ENCODE measurements around the gene PPIL6.

The PPIL6 gene

DNA sequence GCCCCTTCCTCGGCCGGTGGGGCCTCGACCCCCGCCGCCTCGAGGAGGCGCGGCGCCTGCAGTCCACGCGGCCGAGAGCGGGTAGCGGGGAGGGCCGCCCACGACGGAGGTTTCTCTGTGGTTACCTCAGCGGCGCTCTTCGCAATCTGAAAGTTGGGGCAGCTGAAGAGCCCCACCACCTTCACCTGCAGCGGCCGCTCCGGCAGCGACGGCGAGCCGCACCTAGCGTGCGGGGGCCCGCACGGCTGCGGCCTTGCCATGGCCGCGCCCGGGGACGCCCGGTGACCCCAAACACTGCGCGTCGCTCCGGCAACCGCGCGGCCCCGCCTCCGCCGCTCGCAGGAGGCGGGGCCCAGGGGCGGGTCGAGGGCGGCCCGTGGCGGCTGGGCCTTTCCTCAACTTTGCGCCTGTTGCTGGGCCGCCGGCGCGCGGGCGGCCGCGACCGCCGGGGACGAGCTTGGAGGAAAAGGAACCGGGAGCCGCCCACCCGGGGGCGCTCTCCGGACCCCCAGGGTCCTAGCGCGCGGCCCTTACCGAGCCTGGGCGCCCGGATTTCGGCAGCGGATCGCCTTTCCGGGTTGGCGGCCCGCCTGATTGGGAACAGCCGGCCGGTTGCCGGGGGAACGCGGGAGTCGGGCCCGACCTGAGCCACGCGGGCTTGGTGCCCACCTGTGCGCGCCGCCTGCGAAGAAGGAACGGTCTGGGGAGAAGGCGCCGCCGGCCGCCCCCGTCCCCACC lies at the start of gene PPIL6, which contains the start of gene SMPD2:
PPIL6 (minus strand) TSS at position 298 of the 738 bp plus-strand sequence; CDS start at position 260, 38 bp downstream.
SMPD2 (plus strand) TSS at position 394 of the 738 bp plus-strand sequence. CDS start 398 bp downstream, outside the sequence.
- peak; percentile 87 for DNase-seq (ENCODE audit: low spot score)

DNA sequence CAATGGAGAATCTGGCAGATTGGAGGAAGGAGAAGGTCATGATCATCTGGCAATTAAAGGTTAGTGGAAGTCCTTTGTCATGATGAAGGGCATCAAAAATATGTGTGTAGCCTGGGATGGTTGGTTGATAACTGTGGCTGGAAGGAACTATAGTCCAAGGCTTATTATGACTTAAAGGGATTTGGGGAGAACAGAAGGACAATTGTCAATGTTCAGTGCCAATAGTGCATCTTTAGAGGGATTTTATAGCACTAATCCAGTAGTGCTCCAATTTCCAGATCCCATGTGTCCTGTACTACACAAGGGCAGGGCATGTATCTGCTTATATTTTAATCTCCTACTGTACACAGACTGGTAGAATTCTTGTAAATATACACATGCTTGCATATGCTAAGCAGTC lies 47.6 kb upstream of the PPIL6 start:
- no peak for DNase-seq (ENCODE audit: low spot score)

DNA sequence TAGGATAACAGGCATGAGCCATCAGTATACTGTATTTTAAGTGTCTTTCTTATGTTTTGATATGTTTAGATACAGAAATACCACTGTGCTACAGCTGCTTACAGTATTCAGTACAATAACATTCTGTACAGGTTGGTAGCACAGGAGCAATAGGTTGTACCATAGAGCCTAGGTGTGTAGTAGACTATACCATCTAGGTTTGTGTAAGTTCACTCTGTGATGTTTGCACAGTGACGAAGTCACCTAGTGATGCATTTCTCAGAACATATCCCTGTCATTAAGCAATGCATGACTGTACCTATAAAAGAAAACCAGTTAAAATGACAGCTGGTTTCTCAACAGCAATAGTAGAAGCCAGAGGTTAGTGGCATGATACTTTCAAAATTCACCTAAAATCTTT lies 45.6 kb upstream of the PPIL6 start:
- DNase-seq (ENCODE audit: low spot score), result no peak

DNA sequence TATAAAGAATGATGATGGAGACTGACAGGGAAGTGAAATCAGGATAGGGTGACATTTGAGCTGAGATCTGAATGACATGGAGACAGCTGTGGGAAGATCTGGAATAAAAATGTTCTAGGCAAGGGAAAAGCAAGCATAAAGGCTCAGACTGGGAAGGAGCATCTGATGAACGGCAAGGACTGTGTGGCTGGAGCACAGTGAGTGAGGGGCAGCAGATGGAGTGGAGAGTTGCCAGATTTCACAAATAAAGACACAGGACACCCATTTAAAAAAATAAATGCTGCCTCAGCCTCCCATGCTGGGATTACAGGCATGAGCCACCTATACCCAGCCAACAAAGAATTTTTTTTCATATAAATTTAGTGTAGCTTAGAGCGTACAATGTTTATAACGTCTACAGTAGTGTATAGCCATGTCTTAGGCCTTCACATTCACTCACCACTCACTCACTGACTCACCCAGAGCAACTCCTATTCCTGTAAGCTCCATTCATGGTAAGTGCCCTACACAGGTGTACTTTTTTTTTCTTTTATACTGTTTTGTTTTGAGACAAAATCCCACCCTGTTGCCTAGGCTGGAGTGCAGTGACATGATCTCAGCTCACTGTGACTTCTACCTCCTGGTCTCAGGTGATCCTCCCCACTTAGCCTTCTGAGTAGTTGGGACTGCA lies 45.0 kb upstream of the PPIL6 start:
- DNase-seq (ENCODE audit: low spot score), result no peak

DNA sequence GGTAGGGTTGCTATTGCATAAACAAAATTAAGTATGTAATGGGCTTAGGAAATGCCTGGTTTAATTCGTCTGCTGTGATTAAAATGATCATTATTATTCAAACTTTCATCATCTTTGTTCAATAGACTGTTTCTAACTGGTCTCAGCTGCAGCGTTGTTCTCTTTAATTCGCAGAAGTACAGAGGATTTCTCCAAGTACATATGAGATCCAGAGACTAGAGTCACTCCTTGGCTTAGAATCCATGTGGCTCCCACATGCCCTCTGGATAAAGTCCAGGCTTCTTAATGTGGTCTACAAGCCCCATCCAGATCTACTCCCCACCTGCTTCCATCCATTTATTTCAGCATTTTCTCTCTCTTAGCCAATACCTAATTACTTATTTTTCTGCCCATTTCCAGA lies 43.7 kb upstream of the PPIL6 start:
- DNase-seq (ENCODE audit: low spot score), result no peak

DNA sequence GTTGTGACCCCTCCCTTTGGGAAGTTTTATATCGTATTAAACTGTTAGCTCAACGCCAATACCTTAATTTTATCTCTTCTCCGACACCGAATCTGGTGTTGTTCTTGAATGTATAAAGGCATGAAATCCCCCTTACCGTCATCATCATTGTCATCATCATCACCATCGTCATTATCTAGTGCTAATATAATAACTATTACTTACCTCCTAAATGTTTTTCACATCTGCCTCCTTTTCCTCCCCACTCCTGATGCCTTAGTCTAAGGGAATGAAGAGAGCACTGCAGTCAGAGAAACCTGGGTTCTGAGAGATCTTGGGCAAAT lies 43.3 kb upstream of the PPIL6 start:
- DNase-seq (ENCODE audit: low spot score), result no peak

DNA sequence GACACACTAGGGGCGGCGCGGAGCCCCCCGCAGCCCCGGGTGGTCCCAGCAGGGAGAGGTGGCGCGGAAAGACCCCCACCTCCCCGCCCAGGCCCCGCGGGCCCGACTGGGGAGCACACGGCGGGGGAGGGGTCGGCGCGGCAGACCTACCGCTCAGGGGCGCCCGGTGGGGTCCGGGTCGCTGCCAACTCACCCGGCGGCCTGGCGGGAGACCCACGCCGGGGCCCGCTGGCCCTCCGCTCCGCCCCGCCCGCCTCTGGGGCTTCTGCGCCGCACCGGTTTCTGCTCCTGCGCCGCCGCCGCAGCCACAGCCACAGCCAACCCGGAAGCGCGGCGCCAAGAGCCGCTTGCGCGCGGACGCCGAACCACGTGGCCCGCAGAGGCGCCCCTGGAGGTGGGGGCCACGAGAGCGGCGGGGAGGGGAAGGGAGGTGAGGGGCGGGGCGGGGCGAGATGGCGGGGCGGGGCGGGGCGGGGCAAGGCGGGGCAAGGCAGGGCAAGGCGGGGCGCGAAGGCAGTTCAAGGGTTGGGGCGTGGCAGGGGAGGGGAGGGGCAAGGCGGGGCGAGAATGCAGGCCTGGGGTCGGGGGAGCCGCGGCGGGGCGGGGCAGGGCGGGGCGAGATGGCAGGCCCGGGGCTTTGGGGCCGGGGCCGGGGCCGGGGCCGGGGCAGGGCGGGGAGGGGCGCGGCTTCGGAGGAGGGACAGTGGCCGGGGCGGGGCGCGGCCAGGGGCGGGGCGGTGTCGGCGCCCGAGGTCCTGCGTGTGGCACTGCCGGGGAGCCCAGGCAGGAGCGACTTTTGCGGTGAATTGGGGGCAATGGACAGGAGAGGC lies 42.7 kb upstream of the PPIL6 start, which contains the start of gene ZBTB24:
ZBTB24 (minus strand) TSS at position 315 of the 830 bp plus-strand sequence. CDS start 1,193 bp downstream, outside the sequence.
- peak; percentile 73 for DNase-seq (ENCODE audit: low spot score)

DNA sequence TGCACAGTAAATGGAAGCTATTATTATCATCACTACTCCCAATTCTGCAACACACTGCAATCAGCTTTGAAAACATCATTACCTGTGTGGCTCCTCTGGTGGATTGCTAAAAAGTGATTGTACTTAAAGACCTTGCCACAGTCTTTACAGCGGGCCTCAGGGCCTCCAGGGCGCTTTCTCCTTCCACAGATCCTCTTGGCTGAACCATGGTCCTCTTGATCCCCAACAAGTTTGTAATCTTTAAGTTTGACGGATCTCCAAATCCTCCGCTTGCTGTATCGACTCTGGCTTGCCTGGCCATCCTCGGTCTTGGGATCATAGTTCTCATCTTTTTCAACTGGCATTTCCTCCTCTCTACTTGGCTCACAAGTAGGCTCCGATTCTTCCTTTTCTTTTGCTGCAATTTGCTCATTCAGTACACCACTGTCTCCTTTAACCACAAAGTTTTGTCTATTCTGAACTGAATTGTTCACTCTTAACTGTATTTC lies 40.6 kb upstream of the PPIL6 start:
- DNase-seq (ENCODE audit: low spot score), result no peak

DNA sequence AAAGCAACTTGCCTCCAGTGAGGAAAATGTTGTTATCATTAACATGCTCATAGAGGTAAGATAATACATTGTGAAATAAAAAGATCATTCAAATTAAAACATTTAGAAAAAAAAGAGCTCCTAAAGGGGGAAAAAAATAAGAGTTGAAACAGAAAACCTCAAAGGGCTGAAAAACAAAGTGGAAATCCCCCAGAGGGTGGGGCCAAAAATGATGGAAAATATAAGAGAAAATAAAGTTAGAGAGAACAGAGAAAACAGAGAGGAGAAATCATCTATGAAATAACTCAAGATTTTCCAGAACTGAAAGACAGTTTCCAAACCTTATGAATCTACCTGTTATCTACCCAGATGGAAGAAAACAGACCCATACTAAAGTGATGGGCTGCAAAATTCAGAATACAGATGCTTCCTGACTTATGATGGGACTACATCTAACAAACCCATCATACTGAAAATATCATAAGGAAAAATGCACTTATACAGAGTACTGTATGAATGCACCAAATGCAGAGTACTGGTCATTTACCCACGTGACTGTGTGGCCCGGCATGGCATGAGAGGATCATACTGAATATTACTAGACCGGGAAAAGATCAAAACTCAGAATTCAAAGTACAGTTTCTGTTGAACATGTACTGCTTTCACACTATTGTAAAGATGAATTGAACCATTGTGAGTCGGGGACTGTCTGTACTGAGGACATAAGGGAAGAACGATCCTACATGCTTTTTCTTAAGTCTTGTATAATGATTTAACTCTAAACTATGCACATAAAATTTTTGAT lies 38.6 kb upstream of the PPIL6 start:
- no peak for DNase-seq (ENCODE audit: low spot score)

DNA sequence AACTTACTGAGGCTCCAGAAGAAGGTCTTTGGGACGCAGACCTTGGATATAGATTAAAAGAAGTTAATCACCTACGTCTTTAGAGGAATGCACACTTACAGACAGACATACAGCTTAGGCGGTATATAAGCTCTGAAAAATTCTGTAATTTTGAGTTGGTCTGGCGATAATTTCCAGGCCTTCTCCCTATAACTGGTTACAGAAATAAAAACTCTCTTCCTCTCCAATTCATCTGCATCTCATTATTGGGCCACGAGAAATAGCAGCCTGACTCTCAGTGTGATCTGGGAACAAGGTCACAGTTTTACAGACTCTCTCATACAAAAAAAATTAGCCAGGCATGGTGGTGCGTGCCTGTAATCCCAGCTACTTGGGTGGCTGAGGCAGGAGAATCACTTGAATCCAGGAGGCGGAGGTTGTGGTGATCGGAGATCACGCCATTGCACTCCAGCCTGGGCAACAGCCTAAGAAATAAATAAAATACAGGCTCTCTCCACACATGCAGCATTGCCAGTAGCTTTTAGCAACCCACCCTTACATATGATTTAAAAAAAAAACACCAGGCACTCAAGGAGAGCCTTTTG lies 37.9 kb upstream of the PPIL6 start:
- DNase-seq (ENCODE audit: low spot score), result no peak

DNA sequence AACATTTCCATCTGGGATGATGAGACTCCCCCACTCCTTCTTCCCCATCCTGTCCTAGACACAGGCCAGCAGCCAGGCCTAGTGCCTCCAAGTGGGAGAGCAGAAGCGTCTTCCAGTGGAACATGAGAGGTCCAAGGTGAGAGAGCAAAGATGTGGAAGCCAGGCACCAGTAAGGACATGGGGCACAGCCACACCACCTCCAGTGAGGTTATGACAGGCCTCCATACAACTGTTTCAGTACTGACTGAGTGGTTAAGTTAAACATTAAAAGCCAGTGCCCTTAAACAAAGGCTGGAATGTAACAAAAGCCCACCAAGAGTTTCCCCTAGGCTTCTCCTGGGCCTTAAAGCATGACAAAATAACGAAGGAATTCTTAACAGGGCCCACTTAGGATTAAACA lies 37.3 kb upstream of the PPIL6 start:
- DNase-seq (ENCODE audit: low spot score), result no peak

DNA sequence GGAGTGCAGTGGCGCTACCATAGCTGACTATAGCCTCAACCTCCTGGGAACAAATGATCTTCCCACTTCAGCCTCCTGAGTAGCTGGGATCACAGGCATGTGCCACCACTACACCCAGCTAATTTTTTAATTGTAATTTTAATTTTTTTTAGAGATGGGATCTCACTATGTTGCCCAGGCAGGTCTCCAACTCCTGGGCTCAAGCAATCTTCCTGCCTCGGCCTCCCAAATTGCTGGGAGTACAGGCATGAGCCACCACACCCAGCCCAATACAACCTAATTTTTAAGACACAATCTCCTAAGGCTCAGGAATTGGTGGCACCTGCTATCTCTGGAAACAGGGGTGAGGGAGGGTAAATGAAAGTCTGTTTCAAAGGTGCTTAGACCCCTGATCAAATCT lies 36.8 kb upstream of the PPIL6 start:
- DNase-seq (ENCODE audit: low spot score), result no peak

DNA sequence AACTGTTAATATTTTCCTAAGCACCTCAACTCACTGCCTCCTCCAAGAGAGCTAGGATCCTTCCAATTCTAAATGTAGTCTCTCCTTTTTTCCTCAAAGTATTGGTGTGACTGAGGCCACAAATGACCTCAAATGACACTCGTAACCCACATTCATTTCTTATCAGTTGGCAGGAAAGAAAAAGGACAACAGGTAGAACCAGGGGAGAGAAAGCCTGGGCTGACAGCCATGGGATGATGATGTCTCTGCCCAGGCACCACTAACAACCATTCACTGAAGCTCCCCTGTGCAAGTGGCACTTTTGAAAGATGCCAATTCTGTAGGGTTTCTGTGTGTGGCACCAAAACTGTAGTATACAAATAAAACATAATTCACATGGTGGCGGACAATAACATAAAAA lies 35.2 kb upstream of the PPIL6 start:
- DNase-seq (ENCODE audit: low spot score), result no peak

DNA sequence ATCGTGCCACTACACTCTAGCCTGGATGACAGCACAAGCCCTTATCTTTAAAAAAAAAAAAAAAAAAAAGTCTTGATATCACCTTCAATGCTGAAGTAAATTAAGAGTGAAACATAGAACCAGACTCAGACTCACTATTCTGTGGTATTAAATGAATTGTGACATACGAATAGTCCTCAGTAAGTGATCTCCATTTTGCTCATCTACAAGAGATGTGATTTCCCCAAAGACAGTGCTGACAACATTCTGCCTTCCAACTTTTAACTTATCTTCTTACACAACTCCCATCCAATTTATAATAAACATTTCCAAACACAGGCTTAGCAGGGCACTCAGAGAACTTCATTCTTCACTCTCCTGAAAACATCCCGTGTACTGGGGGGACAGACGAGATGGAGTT lies 34.6 kb upstream of the PPIL6 start:
- DNase-seq (ENCODE audit: low spot score), result no peak

DNA sequence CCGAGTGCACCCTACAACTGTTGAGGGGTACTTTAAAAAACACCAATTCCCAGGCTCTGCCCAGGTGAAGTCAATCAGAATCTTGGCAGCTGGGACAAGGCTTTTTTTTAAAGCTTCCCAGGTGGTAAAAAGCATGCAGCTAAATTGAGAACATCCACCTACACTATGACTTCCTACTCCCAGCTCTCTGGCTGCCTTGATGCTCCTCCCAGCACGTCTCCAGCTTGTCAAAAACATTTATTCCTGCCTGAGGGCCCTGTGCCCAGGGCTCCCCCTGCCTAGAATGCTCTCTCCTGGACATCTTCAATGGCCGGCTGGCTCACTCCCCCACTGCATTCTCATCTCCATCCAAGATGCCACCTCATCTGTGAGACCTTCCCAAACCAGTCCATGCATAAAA lies 32.7 kb upstream of the PPIL6 start:
- DNase-seq (ENCODE audit: low spot score), result no peak

DNA sequence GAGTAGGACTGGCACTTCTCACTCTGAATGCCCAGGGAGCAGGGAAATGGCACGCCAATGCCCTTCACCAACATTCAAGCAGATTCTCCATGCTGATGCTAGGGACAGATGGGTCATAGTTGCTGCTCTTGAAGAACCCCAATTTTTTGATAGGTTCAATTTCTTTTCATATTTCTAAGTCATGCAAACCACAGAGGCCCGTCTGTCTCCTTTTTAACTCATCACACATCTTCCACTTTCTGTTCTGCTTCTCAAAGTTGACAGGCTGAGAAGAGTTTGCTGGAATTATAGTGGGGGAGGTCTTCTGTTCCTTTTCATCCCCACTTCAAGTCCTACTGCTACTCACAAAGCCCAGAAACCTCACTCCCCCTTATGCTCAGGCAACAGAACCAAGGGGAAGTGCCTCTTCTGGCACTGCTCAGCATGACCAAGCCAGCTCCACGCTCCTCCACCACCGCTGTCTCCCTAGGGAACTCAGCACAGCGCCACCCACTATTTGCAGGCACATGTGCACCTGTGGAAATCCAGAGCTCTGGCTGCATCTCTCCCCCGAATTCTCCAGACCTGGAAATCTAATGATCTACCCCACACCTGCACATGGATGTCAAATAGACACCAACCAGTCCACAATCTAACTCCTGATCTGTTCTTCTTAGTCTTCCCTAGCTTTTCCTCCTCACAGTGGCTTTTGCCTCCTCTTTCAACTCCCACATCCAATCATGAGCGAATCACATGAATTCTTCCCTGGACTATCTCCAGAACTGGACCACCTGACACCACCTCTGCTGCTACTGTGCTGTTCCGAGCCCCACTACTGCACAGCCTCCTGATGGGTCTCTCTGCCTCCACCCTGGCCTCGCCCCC lies 31.9 kb upstream of the PPIL6 start:
- no peak for DNase-seq (ENCODE audit: low spot score)

DNA sequence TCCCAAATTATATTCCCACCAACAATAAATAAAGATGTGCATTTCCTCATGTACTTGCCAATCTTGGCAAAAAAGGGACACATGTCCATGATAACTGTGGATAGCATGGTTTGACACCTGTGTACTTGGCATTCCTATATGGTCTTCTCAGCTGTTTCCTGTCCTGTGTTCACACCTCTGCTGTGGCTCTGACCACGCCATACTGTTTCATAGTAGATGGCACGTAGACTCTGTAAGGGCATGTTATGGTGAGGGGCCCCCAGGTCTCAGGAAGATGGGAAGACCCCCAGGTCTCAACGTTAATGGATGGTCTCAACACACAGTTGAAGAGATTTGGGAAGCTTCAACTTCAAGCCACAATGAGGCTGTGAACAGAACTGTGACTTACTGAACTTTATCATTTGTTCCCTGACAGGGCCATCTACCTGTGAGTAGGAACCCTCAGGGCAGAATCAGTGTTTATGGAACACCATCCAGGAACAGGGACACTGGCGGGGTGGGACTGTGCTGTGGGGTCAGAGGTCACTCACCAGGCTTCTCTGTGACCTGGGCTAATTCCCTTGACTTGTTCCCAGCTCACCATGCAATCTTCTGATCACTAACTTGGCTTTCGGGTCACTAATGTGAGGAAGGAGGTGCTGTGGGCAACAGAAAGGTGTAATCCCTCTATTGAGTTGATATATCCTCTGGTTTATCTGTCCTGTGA lies 30.8 kb upstream of the PPIL6 start:
- no peak for DNase-seq (ENCODE audit: low spot score)

DNA sequence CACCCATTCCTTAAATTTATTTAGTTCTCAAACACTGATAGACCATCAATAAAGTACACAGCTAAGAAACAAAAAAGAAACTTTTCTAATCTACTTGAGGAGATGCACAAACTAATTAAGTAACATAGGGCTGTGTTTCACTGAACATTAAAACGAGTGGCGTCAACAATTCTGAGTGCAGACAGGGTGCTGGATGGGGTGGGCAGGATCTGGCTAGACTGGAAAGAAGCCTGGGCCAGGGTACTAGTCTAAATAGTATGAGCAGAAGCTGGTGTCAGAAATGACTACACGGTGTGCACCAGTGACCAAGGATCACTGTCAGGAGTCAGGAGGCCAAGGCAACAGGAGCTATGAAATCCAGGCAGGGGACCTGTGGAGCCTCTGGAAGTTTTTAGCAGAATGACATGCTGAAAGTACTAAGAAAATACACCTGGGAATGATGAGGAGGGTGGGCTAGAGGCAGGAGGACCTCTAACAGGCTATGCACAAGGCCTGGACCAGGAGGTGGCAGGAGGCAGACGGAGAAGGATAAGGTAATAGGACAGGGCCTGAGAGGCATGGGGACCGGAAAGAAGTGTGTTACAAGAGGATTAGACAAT lies 29.3 kb upstream of the PPIL6 start:
- DNase-seq (ENCODE audit: low spot score), result no peak

DNA sequence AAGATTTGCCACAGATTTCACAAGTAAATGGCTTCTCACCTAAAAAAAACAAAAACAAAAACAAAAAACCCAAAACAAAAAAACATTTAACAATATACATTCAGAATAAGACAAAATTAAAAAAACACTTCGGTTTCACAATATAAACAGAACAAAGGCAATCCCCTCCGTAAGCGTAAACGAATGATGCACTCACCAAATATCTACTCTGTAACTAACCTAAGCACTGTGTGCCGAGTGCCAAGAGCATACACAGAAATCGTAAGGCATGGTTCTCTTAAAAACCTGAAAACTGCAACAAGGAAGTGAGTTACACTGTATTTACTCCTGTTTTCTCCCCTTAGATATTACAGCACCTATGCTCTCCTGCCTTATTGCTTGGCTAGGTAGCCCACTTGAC lies 27.3 kb upstream of the PPIL6 start:
- DNase-seq (ENCODE audit: low spot score), result no peak

All from hematopoietic multipotent progenitor cell treated with erythropoietin and hydrocortisone succinate and interleukin-3 and kit ligand, for 17 days (in vitro differentiated cells).